ENCODE data around the gene DDX49. TPM values are rescaled to one million over a fixed set of nuclear protein-coding genes. Genes with fewer than 3 reads are reported as not detected.

Gene DDX49
- total RNA-seq, 1 experiment from 2014 or later, result 47.9 TPM

GRCh38 chr19:18910010-18910409 is 9.5 kb upstream of the DDX49 start:
- no peaks in the 10 kb centered on the region for H3K9me3 Mint-ChIP-seq
- no peak for TF ChIP-seq ZNF232 (CRISPR knock-in tag; IDR thresholded peaks at IDR 0.05)
- TF ChIP-seq NR3C1 (CRISPR knock-in tag; conservative IDR thresholded peaks at IDR 0.05; ENCODE audit: low read depth), result no peak
- no peak for TF ChIP-seq JUN (CRISPR knock-in tag; IDR thresholded peaks at IDR 0.05)
- TF ChIP-seq FOXK1 (CRISPR knock-in tag; IDR thresholded peaks at IDR 0.05), result no peak
- no peak for TF ChIP-seq PRDM15 (CRISPR knock-in tag; IDR thresholded peaks at IDR 0.05)
- no peak for TF ChIP-seq ZSCAN18 (CRISPR knock-in tag; IDR thresholded peaks at IDR 0.05)
- TF ChIP-seq GABPB1 (CRISPR knock-in tag; IDR thresholded peaks at IDR 0.05), result no peak
- TF ChIP-seq PRRX2 (CRISPR knock-in tag; IDR thresholded peaks at IDR 0.05), result no peak
- TF ChIP-seq ARID4B (CRISPR knock-in tag; IDR thresholded peaks at IDR 0.05; ENCODE audit: borderline replicate concordance), result no peak
- no peak for TF ChIP-seq KAT7 (CRISPR knock-in tag; IDR thresholded peaks at IDR 0.05; ENCODE audit: borderline replicate concordance)
- TF ChIP-seq, protein P1, sequence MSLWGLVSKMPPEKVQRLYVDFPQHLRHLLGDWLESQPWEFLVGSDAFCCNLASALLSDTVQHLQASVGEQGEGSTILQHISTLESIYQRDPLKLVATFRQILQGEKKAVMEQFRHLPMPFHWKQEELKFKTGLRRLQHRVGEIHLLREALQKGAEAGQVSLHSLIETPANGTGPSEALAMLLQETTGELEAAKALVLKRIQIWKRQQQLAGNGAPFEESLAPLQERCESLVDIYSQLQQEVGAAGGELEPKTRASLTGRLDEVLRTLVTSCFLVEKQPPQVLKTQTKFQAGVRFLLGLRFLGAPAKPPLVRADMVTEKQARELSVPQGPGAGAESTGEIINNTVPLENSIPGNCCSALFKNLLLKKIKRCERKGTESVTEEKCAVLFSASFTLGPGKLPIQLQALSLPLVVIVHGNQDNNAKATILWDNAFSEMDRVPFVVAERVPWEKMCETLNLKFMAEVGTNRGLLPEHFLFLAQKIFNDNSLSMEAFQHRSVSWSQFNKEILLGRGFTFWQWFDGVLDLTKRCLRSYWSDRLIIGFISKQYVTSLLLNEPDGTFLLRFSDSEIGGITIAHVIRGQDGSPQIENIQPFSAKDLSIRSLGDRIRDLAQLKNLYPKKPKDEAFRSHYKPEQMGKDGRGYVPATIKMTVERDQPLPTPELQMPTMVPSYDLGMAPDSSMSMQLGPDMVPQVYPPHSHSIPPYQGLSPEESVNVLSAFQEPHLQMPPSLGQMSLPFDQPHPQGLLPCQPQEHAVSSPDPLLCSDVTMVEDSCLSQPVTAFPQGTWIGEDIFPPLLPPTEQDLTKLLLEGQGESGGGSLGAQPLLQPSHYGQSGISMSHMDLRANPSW (CRISPR knock-in tag; conservative IDR thresholded peaks at IDR 0.05; ENCODE audit: low read depth), result no peak
- no peak for TF ChIP-seq MYBL2 (CRISPR knock-in tag; IDR thresholded peaks at IDR 0.05)
- no peak for TF ChIP-seq JAZF1 (CRISPR knock-in tag; IDR thresholded peaks at IDR 0.05)
- no peak for TF ChIP-seq ATF2 (CRISPR knock-in tag; IDR thresholded peaks at IDR 0.05; ENCODE audit: borderline replicate concordance, low read depth)
- no peak for TF ChIP-seq ZBTB21 (CRISPR knock-in tag; IDR thresholded peaks at IDR 0.05; ENCODE audit: borderline replicate concordance)
- no peak for TF ChIP-seq TEAD4 (CRISPR knock-in tag; IDR thresholded peaks at IDR 0.05)

More at GRCh38 chr19:18910010-18910409, 9.5 kb upstream of the DDX49 start:
- ChIA-PET POLR2A (interaction anchor here (0.6 kb wide), 1 partner anchor 19 kb away, joined by 3 read pairs; no protein-coding TSS in a partner anchor), CTCF (interaction anchor here (0.7 to 1.1 kb wide), 3 partner anchors 9 to 391 kb away, joined by 3 to 5 read pairs (median 4); partner anchors contain the start of genes COPE and DDX49)
- Mint-ChIP-seq H3K4me1 (no peaks in the 10 kb centered on the region), H3K27me3 (ENCODE audit: low read depth) (no peaks in the 10 kb centered on the region), H3K27ac (no peak overlapping the region), H3K36me3 (peaks cover 14% of the 10 kb centered on the region), H3K4me3 (no peak overlapping the region)
- ATAC-seq (no peak), DNase-seq (ENCODE audit: low spot score) (no peak)

All from WTC11 (cell line).